NCI-H146 treated with DMSO at 0.1 percent for 48 hours (cell line): Measurements from ENCODE around the gene TSPAN11.

Source experiments
- DNase-seq: peaks from one replicate; lab custom pipeline; 2025; ENCODE audit not compliant: unreplicated experiment; lab: John Stamatoyannopoulos, UW

Gene TSPAN11

DNA sequence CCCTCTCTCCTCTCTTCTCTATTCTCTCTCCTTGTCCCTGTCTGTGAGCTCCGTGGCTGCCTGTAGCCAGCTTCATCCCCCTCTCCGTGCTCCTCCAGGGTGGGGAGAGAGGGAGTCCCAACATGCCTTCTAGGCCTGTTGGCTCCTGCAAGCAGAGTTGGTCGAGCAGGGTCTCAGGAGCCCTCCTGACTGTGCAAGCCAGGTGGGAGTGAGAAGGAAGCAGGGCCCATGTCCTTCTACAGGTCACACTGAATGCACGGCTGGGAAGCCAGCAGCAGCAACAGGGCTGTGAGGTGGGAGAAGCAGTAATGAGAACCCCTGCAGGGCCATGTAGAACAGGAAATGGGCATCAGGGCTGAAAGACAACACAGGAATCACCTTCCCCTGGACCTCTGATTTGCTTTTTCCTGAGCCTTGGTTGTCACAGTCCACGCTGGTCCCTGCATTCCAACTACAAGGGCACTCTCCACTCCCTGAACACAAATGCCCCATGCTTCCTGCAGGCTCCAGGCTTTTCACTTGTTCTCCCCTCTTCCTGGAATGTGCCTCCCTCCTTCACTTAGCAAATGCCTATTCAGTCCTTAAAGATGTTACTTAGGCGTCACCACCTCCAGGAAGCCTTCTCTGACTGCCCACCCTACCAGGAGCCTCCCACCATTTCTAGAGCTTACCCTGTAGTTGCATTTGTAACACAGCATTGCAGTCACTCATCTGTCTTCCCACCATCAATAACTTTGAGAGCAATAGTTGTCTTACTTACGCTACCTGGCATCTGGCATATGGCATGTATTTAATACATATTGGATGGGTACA, 51.2 kb downstream of the TSPAN11 start:
- peak; percentile 28 for DNase-seq

GRCh38 chr12:30978639-30979038, 52.1 kb downstream of the TSPAN11 start:
- DNase-seq: no peak

GRCh38 chr12:30979371-30980259, 53.1 kb downstream of the TSPAN11 start:
- no peak for DNase-seq

GRCh38 chr12:30980955-30981662, 54.6 kb downstream of the TSPAN11 start:
- no peak for DNase-seq

GRCh38 chr12:30982413-30982812, 55.9 kb downstream of the TSPAN11 start:
- DNase-seq: no peak

GRCh38 chr12:30985814-30986452, 59.4 kb downstream of the TSPAN11 start:
- peak; percentile 26 for DNase-seq

GRCh38 chr12:30988086-30988485, 61.5 kb downstream of the TSPAN11 start:
- DNase-seq: no peak

DNA sequence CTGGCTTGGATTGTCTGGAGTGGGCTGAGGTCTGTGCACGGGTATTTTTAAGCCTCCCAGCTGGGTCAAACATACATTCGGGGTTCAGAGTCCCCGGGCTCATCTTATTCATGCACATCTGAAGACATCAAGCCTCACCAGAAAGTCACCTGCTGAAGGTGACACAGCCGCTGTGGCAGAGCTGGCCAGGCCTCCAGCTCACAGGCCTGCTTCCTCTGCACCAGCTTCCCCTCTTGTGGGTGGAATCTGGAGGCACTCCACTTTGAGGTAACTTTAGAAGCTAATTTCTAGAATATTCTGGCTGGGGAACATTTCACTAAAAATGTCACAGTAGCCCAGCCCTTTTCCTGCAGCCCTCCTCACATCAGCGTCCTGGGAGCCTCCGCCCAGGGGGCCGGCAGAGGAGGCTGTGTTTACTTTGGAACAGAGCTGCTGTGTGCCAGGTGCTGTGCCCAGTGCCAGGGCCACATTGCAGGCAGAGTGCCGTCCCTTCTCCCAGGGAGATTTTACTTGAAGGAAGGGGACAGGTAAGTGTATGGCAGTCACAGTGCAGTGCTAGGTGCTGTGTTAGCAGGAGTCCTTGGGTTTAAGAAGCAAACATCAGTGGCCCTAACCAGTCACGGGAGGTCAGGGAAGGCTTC, 62.2 kb downstream of the TSPAN11 start:
- DNase-seq: no peak

DNA sequence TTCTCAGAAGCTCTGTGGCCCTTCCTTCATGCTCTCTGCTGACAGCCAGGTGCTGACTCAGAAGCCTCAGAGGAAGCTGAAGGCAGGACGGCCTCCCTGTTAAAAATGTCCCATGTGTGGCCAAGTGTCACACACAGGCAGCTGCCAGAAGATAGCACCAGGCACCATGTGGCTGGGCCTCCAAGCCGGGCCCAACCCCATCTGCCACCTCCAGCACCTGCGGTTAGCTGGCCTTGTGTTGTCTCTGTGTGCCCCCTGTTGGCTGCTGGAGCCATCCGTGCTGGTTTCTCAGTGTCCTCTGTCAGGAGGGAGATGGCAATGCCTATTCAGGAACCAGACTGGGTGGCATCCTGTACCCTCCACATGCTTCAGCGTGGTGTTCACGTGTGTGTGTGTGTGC, 63.2 kb downstream of the TSPAN11 start:
- peak; percentile 49 for DNase-seq

DNA sequence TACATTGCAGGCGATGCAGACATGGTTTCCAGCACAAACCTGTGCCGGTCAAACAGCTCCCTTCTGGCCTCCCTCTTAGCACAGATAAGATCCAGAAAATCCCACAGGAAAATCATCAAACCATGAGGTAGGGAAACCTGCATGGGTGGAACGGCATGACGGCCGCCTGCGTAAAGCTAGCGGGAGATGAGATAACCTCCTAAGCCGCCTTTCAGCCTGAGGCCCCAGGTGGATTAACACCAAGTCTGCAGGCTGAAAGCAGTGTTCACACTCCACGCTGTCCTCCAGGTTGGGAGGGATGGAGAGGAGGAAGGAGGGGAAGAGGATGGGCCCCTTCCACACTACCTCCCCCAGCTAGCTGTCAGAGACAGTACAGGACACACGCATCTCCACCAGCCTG, 63.8 kb downstream of the TSPAN11 start:
- DNase-seq: no peak

DNA sequence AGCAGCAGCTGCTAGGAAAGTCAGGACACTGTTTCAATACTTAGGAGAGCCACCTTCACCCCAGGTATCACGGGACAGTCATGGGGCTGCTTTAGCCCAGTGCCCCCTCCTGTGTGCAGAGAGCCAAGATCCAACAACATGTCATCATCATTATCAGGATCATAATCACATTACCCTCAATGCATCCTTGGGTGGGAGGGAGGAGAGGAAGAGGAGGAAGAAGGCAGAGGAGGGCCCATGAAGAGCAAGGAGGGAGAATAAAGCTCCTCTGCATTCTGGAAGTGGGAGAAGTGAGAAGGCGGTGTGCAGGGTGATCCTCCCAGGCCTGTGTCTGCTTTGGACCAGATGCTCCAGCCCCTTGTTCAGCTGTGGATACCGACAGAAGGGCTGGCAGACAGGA, 64.2 kb downstream of the TSPAN11 start:
- DNase-seq: no peak

GRCh38 chr12:30991466-30991865, 64.9 kb downstream of the TSPAN11 start:
- no peak for DNase-seq

DNA sequence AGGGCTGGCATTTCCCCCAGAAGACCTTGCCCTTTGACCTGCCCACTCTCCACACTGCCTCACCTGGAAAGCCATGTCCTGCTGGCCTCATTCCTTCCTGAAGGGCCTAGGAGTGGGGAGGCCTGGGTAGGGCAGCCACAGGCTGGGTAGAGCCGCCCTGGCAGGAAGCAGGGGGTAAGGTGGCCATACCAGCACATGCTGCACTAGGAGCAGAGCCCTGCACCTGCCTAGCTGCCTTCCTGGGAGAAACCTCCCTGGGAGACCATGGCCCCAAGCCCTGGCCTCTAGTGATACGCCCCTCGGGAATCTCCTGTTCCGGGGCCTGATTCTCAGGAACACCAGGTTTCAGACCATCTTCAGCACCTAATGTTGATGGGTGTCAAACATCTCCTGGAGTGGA, 65.8 kb downstream of the TSPAN11 start:
- DNase-seq: no peak

- no peak for DNase-seq
These were observed 67.2 kb downstream of the TSPAN11 start for GRCh38 chr12:30993766-30994165.

DNA sequence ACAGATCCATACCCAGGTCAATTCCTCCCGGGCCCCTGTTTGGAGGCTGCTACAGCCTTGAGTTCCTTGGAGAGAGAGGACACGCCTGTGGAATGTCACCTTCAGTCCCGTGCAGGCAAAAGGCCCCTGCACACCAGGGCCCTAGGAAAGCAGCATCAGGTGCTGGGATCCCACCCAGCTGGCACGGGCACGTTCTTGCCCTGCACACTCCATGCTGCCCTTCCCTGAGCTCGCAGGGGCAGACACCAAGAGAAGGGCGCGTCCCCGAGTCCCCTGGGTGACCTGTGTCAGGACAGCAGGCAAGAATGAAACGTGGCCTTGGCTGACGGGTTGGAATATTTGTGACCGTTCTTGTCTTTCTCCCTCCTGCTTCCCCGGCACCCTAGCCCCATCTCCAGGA, 67.7 kb downstream of the TSPAN11 start:
- DNase-seq: no peak

- DNase-seq: no peak
These were observed 69.7 kb downstream of the TSPAN11 start for GRCh38 chr12:30996255-30996654.

DNA sequence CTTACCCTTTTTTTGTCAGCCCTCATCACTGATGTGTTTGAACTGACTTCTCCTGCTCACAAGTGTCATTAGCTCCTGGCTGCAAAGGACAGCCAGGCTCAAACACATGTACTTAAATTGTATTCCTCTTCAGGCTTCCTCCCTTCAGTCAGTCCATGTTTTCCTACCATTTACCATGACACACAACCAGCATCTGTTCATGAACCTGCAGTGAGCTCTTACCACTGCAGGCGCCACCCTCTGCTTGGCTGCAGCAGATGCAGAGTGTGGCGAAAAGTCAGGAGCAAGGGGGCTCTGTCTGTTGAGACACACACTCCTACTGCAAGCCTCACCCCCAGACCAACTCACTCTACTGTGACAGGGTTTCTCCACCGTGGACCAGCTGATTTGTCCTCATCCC, 70.2 kb downstream of the TSPAN11 start:
- DNase-seq: no peak

DNA sequence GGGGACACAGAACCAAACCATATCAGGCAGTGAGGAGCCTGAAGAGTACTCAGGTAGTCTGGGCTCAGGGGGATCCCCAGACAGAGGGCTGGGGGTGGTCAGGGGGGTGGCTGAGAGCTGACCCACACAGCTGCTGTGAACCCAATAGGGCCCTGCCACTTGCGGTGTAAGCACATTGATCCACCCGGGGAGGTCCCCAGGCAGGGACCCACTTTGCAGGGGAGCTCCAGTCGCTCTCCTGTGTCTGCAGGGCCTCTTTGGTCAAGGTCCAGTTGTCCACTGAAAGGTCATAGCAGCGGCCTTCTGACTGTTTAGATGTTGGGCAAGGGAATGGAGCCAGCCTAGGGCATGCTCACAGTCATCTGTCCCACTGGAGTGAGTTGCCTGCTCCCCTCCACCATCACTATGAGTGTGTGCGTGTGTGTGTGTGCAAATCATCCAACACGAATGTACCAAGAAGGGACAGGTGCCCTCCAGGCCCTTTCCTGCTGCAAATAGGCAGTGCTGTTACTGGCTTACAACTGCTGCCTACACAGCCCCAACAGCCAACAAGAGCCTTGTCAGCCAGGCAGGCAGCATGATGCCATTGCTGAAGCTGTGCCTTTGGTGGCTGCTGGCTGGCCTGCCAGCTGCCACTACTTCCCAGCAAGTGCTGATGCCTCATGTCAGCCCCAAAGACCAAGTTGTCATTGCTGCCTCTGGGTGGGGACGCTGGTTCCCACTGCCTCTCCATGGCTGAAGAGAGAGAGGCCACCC, 71.3 kb downstream of the TSPAN11 start:
- DNase-seq: no peak

DNA sequence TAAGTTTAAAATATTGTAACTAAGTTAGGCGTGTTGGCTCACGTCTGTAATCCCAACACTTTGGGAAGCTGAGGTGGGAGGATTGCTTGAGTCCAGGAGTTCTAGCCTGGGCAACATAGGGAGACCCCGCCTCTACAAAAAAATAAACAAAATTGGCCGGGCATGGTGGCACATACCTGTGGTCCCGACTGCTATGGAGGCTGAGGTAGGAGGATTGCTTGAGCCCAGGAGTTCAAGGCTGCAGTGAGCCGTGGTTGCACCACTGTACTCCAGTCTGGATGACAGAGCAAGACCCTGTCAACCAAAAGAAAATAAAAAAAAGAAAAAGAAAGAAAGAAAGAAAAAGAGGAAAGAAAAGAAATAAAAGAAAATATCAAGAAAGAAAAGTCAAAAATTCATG, 72.5 kb downstream of the TSPAN11 start:
- no peak for DNase-seq

DNA sequence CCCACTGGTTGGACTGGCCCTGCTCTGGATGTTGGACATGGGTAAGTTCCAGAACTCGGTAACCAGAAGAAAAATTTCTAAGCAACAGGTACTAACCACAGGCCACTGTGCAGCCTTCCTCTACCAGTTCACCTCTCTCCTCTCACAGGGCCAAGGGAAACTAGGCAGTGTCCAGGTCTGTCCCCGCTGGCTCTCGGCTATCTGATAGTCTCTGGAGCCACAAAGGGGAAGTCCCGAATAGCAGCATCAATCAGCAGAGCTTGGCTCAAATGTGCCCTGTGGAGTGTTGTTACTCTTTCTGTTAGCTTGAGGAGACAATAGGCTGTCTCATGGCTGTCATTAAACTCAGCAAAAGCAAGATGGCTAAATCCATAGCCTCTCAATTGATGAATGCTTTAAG, 73.2 kb downstream of the TSPAN11 start:
- DNase-seq: no peak
